GM19193 (cell line): ENCODE results near the gene P3H1.

Experiments used
- POLR2A ChIP-seq: IDR thresholded peaks from 4 replicates; pipeline ENCODE4 v1.6.1; 2011; ENCODE audit not compliant: insufficient read depth, insufficient read length; ENCODE audit errors: extremely low read depth

Gene P3H1

GRCh38 chr1:42766741-42767509 lies at the start of gene P3H1, which contains the start of gene C1orf50:
TSS of gene P3H1 (minus strand) at chr1:42767028. CDS start at chr1:42766971, 57 bp downstream.
TSS of gene C1orf50 (plus strand) at chr1:42767249. CDS start at chr1:42767312, 63 bp downstream.
- TF ChIP-seq POLR2A, result peak; percentile 97

- no peak for TF ChIP-seq POLR2A
Observed at GRCh38 chr1:42815941-42816584, 49.2 kb upstream of the P3H1 start.

GRCh38 chr1:42807056-42807668 lies 40.3 kb upstream of the P3H1 start:
- no peak for TF ChIP-seq POLR2A

GRCh38 chr1:42806593-42806992 lies 39.8 kb upstream of the P3H1 start:
- TF ChIP-seq POLR2A, result no peak

GRCh38 chr1:42806171-42806570 lies 39.3 kb upstream of the P3H1 start:
- no peak for TF ChIP-seq POLR2A

GRCh38 chr1:42801832-42802473 lies 35.1 kb upstream of the P3H1 start:
- no peak for TF ChIP-seq POLR2A

GRCh38 chr1:42797979-42798378 lies 31.2 kb upstream of the P3H1 start:
- TF ChIP-seq POLR2A, result no peak

- no peak for TF ChIP-seq POLR2A
Observed at GRCh38 chr1:42797414-42797813, 30.6 kb upstream of the P3H1 start.

- TF ChIP-seq POLR2A, result no peak
Observed at GRCh38 chr1:42793824-42794223, 27.0 kb upstream of the P3H1 start.

GRCh38 chr1:42788021-42788420 lies 21.2 kb upstream of the P3H1 start:
- no peak for TF ChIP-seq POLR2A

GRCh38 chr1:42786097-42786496 lies 19.3 kb upstream of the P3H1 start:
- no peak for TF ChIP-seq POLR2A

- TF ChIP-seq POLR2A, result no peak
Observed at GRCh38 chr1:42784946-42785693, 18.3 kb upstream of the P3H1 start, which contains the start of gene TMEM269. TSS of gene TMEM269 (plus strand) at chr1:42784991. CDS start at chr1:42789894, 4,903 bp downstream.

GRCh38 chr1:42784547-42784945 lies 17.7 kb upstream of the P3H1 start:
- TF ChIP-seq POLR2A, result no peak

GRCh38 chr1:42783092-42783491 lies 16.3 kb upstream of the P3H1 start:
- no peak for TF ChIP-seq POLR2A
